Suprapubic skin (tissue), 4 donors: ENCODE measurements around the gene PEX3. TPM values are rescaled to one million over a fixed set of nuclear protein-coding genes. Genes with fewer than 3 reads are reported as not detected.

Source experiments
- DNase-seq, 2 donors: peaks; one replicate each; pipeline ENCODE4 v3.0.0-alpha.2; 2019; ENCODE audit warnings: low spot score in 2 of 2
- H3K27ac ChIP-seq: fragments of 200-600 bp; sonication (generic); one replicate; pipeline ENCODE4 v1.5.1; 2019
- H3K27me3 ChIP-seq: fragments of 200-600 bp; sonication (generic); one replicate; pipeline ENCODE4 v1.5.1; 2019
- H3K36me3 ChIP-seq: fragments of 200-600 bp; sonication (generic); one replicate; pipeline ENCODE4 v1.5.1; 2019
- H3K4me1 ChIP-seq: fragments of 200-600 bp; sonication (generic); one replicate; pipeline ENCODE4 v1.5.1; 2019
- H3K4me3 ChIP-seq: fragments of 200-600 bp; sonication (generic); one replicate; pipeline ENCODE4 v1.5.1; 2019; ENCODE audit warnings: mild to moderate bottlenecking
- H3K9me3 ChIP-seq: fragments of 200-600 bp; sonication (generic); one replicate; pipeline ENCODE4 v1.5.1; 2019
- EP300 ChIP-seq: sonication (generic); formaldehyde crosslinking; IDR thresholded peaks from one replicate; pipeline ENCODE4 v1.6.1; 2017; ENCODE audit warnings: antibody characterized with exemption
- POLR2A ChIP-seq, 2 donors: fragments of 450-650 bp; IDR thresholded peaks; one replicate each; pipeline ENCODE4 v1.6.1; 2017; ENCODE audit warnings: antibody characterized with exemption in 2 of 2, mild to moderate bottlenecking in 2 of 2, moderate library complexity in 2 of 2
- POLR2AphosphoS5 ChIP-seq, 3 donors: sonication (generic); formaldehyde crosslinking; IDR thresholded peaks; one replicate each; pipeline ENCODE4 v1.6.1; 2017; ENCODE audit warnings: antibody characterized with exemption in 3 of 3
- WGBS: methylation state at CpG from one replicate; pipeline ENCODE4 v1.1.5; 2018; 5-methylcytosine and 5-hydroxymethylcytosine counted together
- total RNA-seq, 4 donors: library from RNA; depleted of rRNA; stranded (reverse); fragments of >200 nt; gene quantifications; one replicate each; pipeline ENCODE4 v1.1.0, GENCODE V29; 2016
- TF ChIP-seq, protein P1 (sequence below), 2 donors: fragments of 200-600 bp in 1 of 2; fragments of 450-650 bp in 1 of 2; sonication (generic) in 1 of 2; IDR thresholded peaks; one replicate each; pipeline ENCODE4 v1.5.1; 2016 to 2019; ENCODE audit warnings: antibody characterized with exemption in 2 of 2, mild to moderate bottlenecking in 1 of 2, moderate library complexity in 1 of 2

Gene PEX3
- total RNA-seq, 4 donors from 2014 or later: 22.3 to 29.0 (median 24.2) TPM

GRCh38 chr6:143486752-143487151 is 36.1 kb downstream of the PEX3 start:
- Histone ChIP-seq H3K4me1 (no peaks in the 10 kb centered on the region), H3K27me3 (no peaks in the 10 kb centered on the region), H3K27ac (no peak overlapping the region), H3K4me3 (no peak overlapping the region), H3K36me3 (peaks cover 11% of the 10 kb centered on the region), H3K9me3 (no peaks in the 10 kb centered on the region)
- no peak for DNase-seq
- 91% methylated on average over 3 of the region's 3 CpGs for WGBS
- TF ChIP-seq POLR2A (IDR thresholded peaks at IDR 0.05) (no peak), POLR2AphosphoS5 (IDR thresholded peaks at IDR 0.05) (no peak), EP300 (no peak)
- TF ChIP-seq, protein P1, sequence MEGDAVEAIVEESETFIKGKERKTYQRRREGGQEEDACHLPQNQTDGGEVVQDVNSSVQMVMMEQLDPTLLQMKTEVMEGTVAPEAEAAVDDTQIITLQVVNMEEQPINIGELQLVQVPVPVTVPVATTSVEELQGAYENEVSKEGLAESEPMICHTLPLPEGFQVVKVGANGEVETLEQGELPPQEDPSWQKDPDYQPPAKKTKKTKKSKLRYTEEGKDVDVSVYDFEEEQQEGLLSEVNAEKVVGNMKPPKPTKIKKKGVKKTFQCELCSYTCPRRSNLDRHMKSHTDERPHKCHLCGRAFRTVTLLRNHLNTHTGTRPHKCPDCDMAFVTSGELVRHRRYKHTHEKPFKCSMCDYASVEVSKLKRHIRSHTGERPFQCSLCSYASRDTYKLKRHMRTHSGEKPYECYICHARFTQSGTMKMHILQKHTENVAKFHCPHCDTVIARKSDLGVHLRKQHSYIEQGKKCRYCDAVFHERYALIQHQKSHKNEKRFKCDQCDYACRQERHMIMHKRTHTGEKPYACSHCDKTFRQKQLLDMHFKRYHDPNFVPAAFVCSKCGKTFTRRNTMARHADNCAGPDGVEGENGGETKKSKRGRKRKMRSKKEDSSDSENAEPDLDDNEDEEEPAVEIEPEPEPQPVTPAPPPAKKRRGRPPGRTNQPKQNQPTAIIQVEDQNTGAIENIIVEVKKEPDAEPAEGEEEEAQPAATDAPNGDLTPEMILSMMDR (IDR thresholded peaks at IDR 0.05): no peak

DNA sequence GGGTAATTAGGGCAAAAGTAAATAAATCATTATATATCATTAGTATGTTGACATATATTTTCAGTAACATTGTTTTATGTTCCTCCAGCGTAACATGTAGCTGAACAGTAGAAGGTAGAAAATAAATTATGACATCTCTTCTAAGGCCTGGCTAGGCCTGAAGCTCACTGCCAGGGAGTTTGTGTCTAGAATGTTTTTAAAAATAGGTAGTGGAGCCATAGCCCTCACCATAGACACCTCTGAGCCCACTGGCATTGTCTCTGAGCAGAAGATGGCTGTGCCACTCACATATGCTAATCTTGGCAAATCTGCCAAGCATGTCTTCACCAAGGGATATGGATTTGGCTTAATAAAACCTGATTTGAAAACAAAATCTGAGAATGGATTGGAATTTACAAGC is 39.6 kb downstream of the PEX3 start:
- H3K4me1 ChIP-seq: no peaks in the 10 kb centered on the region
- no peak for DNase-seq
- H3K27me3 ChIP-seq: no peaks in the 10 kb centered on the region

GRCh38 chr6:143490775-143491174 is 40.2 kb downstream of the PEX3 start:
- Histone ChIP-seq H3K27me3 (no peaks in the 10 kb centered on the region), H3K36me3 (peaks cover 24% of the 10 kb centered on the region), H3K4me3 (no peak overlapping the region), H3K9me3 (no peaks in the 10 kb centered on the region), H3K4me1 (no peaks in the 10 kb centered on the region), H3K27ac (no peak overlapping the region)
- DNase-seq: no peak
- TF ChIP-seq EP300 (no peak), POLR2AphosphoS5 (IDR thresholded peaks at IDR 0.05) (no peak), POLR2A (IDR thresholded peaks at IDR 0.05) (no peak)
- TF ChIP-seq, protein P1 (IDR thresholded peaks at IDR 0.05): no peak
- WGBS: 98% methylated on average over 8 of the region's 8 CpGs

More for the DNA sequence above, 39.6 kb downstream of the PEX3 start:
- TF ChIP-seq, protein P1 (IDR thresholded peaks at IDR 0.05): no peak
- no peak for TF ChIP-seq POLR2A (IDR thresholded peaks at IDR 0.05)
- no peak for TF ChIP-seq POLR2AphosphoS5 (IDR thresholded peaks at IDR 0.05)
- no peak for TF ChIP-seq EP300
- Histone ChIP-seq H3K27ac (no peak overlapping the region), H3K36me3 (peaks cover 20% of the 10 kb centered on the region), H3K9me3 (no peaks in the 10 kb centered on the region), H3K4me3 (no peak overlapping the region)
- 95% methylated on average over 1 of the region's 1 CpG for WGBS

- Histone ChIP-seq H3K27me3 (no peaks in the 10 kb centered on the region), H3K27ac (no peak overlapping the region), H3K4me3 (no peak overlapping the region), H3K9me3 (no peaks in the 10 kb centered on the region), H3K36me3 (peaks cover 35% of the 10 kb centered on the region), H3K4me1 (no peaks in the 10 kb centered on the region)
- TF ChIP-seq POLR2AphosphoS5 (IDR thresholded peaks at IDR 0.05): no peak
- TF ChIP-seq, protein P1 (IDR thresholded peaks at IDR 0.05): no peak
- TF ChIP-seq EP300: no peak
- no peak for TF ChIP-seq POLR2A (IDR thresholded peaks at IDR 0.05)
- DNase-seq: no peak
- WGBS: 97% methylated on average over 1 of the region's 1 CpG
These were observed 46.4 kb downstream of the PEX3 start for GRCh38 chr6:143496974-143497373.

DNA sequence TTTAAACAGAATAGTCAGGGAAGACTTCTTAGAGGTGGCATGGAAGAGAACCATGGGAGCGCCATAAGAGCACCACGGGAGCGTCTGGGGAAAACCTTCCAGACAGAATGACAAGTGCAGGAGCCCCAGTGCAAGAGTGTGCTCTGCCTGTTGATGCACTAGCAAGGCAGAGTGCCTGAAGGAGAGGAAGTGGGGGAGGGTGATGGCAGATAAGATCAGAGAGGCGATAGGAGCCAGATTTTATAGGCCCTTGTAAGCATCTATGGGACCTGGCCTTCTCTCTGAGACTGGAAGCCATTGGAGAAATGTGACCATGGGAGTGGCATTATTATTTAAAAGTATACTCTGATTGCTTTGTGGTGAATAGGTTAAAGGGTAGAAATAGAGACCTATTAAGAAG is 47.8 kb downstream of the PEX3 start:
- Histone ChIP-seq H3K27ac (no peak overlapping the region), H3K9me3 (no peaks in the 10 kb centered on the region), H3K4me1 (no peaks in the 10 kb centered on the region), H3K27me3 (no peaks in the 10 kb centered on the region), H3K36me3 (peaks cover 45% of the 10 kb centered on the region), H3K4me3 (no peak overlapping the region)
- no peak for DNase-seq
- 68% methylated on average over 4 of the region's 4 CpGs for WGBS
- TF ChIP-seq POLR2A (IDR thresholded peaks at IDR 0.05): no peak
- TF ChIP-seq, protein P1 (IDR thresholded peaks at IDR 0.05): no peak
